ENCODE measurements around the gene TNNI3K. TPM values are rescaled to one million over a fixed set of nuclear protein-coding genes. Genes with fewer than 3 reads are reported as not detected.

The TNNI3K gene
- total and polyA plus RNA-seq, 10 of the 15 experiments (the other 5 are each of a cell fraction or from before 2014, with no cell fraction given), result 0.14 to 1.6 (median 0.44) TPM; not detected in 4

DNA sequence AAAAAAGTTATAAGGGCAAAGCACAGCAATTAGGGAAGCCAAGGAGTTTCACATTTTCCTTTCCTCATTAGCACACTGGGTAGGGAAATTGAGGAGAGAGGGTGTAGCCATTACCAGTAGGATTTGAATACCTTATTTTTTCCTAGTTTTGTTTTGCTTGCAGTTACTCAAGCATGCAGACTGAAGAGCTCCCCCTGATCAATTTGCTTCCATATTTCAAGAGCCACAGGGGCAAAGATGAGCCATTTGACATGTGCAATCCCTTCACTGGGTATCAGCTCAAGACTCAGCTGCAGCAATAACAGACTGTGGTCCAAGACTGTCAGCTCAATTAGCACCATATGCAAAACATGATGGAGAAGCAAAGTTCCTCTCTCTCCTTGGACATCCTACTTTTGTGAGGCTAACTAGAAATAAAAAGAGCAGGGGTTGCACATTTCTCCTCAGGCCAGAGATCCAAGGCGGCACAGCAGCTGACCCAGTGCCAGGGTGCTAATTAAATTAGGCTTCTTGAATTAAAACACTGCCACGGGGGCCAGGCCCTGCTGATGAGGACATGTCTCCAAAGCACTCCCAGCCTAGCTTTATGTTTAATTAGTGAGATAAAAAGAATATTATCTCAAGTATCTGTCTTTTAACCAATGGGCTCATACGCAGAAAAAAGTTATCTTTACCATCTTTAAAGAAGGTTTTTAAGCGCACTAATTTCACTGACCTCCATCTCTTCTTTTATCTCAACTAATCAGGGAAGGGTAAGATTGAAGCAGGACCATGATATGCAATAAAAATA is 314.0 kb downstream of the TNNI3K start:
- no peak overlapping the region for H3K27ac ChIP-seq (ENCODE audit: control insufficient read depth, insufficient read depth)
- H3K4me2 ChIP-seq (ENCODE audit: control insufficient read depth, insufficient read depth), result no peak overlapping the region
- ChIA-PET POLR2A (no interaction called here), CTCF (no interaction called here), SMC1A (ENCODE audit: uncharacterized antibody, unreplicated experiment) (no interaction called here), RAD21 (ENCODE audit: unreplicated experiment) (no interaction called here)
- 39% methylated on average over 4 of the region's 4 CpGs for WGBS (ENCODE audit: insufficient coverage, insufficient replicate concordance, low lambda C conversion rate, missing lambda C conversion rate)
- ATAC-seq (no peak), DNase-seq (ENCODE audit: low read depth, low spot score) (no peak), FAIRE-seq (no peak)
- H3K9ac ChIP-seq (ENCODE audit: control insufficient read depth, insufficient read depth, low read length), result no peak overlapping the region
- H3K4me1 ChIP-seq (ENCODE audit: control insufficient read depth, insufficient read depth, low read length), result no peaks in the 10 kb centered on the region
- H2AFZ ChIP-seq (ENCODE audit: control insufficient read depth, low read depth, low read length), result no peak overlapping the region
- intact Hi-C loops (cut with micrococcal nuclease; ENCODE audit: unreplicated experiment), result no loop called here
- no peaks in the 10 kb centered on the region for H3K9me3 ChIP-seq (replicated peaks; ENCODE audit: control insufficient read depth, insufficient read depth, low read length)
- no peaks in the 10 kb centered on the region for H4K20me1 ChIP-seq (ENCODE audit: control insufficient read depth, insufficient read depth)
- no peaks in the 10 kb centered on the region for H3K36me3 ChIP-seq (ENCODE audit: control insufficient read depth in 2 of 2, insufficient read depth in 2 of 2, low read length in 1 of 2)
- in situ Hi-C loops (cut with MboI), result no loop called here
- H3K27me3 ChIP-seq (replicated peaks in 1 of 2; ENCODE audit: control insufficient read depth in 2 of 2, insufficient read depth in 2 of 2, low read length in 1 of 2), result no peaks in the 10 kb centered on the region; a peak in 1 of 4 replicates
- no TSS peak for BruUV-seq (replicated peaks)
- H3K4me3 ChIP-seq, result no peak overlapping the region
- H3K79me2 ChIP-seq (ENCODE audit: control insufficient read depth, insufficient read depth, low read length), result no peaks in the 10 kb centered on the region
- TF ChIP-seq, protein P1, sequence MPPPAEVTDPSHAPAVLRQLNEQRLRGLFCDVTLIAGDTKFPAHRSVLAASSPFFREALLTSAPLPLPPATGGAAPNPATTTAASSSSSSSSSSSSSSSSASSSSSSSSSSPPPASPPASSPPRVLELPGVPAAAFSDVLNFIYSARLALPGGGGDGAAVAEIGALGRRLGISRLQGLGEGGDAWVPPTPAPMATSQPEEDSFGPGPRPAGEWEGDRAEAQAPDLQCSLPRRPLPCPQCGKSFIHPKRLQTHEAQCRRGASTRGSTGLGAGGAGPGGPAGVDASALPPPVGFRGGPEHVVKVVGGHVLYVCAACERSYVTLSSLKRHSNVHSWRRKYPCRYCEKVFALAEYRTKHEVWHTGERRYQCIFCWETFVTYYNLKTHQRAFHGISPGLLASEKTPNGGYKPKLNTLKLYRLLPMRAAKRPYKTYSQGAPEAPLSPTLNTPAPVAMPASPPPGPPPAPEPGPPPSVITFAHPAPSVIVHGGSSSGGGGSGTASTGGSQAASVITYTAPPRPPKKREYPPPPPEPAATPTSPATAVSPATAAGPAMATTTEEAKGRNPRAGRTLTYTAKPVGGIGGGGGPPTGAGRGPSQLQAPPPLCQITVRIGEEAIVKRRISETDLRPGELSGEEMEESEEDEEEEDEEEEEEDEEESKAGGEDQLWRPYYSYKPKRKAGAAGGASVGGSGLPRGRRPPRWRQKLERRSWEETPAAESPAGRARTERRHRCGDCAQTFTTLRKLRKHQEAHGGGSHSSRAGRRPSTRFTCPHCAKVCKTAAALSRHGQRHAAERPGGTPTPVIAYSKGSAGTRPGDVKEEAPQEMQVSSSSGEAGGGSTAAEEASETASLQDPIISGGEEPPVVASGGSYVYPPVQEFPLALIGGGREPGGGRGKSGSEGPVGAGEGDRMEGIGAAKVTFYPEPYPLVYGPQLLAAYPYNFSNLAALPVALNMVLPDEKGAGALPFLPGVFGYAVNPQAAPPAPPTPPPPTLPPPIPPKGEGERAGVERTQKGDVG (CRISPR knock-in tag; IDR thresholded peaks at IDR 0.05), result no peak
- TF ChIP-seq BMI1 (IDR thresholded peaks at IDR 0.05; ENCODE audit: borderline replicate concordance) (no peak), KLF5 (IDR thresholded peaks at IDR 0.05; ENCODE audit: partially characterized antibody) (no peak), SMAD1 (IDR thresholded peaks at IDR 0.05; ENCODE audit: low read depth, partially characterized antibody) (no peak), ZSCAN29 (IDR thresholded peaks at IDR 0.05) (no peak), CBX3 (IDR thresholded peaks at IDR 0.05; ENCODE audit: borderline replicate concordance, low read depth) (no peak), CHD4 (IDR thresholded peaks at IDR 0.05) (no peak)
- TF ChIP-seq, protein P2, sequence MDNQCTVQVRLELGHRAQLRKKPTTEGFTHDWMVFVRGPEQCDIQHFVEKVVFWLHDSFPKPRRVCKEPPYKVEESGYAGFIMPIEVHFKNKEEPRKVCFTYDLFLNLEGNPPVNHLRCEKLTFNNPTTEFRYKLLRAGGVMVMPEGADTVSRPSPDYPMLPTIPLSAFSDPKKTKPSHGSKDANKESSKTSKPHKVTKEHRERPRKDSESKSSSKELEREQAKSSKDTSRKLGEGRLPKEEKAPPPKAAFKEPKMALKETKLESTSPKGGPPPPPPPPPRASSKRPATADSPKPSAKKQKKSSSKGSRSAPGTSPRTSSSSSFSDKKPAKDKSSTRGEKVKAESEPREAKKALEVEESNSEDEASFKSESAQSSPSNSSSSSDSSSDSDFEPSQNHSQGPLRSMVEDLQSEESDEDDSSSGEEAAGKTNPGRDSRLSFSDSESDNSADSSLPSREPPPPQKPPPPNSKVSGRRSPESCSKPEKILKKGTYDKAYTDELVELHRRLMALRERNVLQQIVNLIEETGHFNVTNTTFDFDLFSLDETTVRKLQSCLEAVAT (IDR thresholded peaks at IDR 0.05), result no peak
- TF ChIP-seq, protein P3, sequence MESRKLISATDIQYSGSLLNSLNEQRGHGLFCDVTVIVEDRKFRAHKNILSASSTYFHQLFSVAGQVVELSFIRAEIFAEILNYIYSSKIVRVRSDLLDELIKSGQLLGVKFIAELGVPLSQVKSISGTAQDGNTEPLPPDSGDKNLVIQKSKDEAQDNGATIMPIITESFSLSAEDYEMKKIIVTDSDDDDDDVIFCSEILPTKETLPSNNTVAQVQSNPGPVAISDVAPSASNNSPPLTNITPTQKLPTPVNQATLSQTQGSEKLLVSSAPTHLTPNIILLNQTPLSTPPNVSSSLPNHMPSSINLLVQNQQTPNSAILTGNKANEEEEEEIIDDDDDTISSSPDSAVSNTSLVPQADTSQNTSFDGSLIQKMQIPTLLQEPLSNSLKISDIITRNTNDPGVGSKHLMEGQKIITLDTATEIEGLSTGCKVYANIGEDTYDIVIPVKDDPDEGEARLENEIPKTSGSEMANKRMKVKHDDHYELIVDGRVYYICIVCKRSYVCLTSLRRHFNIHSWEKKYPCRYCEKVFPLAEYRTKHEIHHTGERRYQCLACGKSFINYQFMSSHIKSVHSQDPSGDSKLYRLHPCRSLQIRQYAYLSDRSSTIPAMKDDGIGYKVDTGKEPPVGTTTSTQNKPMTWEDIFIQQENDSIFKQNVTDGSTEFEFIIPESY (IDR thresholded peaks at IDR 0.05), result no peak
- TF ChIP-seq, protein P4, sequence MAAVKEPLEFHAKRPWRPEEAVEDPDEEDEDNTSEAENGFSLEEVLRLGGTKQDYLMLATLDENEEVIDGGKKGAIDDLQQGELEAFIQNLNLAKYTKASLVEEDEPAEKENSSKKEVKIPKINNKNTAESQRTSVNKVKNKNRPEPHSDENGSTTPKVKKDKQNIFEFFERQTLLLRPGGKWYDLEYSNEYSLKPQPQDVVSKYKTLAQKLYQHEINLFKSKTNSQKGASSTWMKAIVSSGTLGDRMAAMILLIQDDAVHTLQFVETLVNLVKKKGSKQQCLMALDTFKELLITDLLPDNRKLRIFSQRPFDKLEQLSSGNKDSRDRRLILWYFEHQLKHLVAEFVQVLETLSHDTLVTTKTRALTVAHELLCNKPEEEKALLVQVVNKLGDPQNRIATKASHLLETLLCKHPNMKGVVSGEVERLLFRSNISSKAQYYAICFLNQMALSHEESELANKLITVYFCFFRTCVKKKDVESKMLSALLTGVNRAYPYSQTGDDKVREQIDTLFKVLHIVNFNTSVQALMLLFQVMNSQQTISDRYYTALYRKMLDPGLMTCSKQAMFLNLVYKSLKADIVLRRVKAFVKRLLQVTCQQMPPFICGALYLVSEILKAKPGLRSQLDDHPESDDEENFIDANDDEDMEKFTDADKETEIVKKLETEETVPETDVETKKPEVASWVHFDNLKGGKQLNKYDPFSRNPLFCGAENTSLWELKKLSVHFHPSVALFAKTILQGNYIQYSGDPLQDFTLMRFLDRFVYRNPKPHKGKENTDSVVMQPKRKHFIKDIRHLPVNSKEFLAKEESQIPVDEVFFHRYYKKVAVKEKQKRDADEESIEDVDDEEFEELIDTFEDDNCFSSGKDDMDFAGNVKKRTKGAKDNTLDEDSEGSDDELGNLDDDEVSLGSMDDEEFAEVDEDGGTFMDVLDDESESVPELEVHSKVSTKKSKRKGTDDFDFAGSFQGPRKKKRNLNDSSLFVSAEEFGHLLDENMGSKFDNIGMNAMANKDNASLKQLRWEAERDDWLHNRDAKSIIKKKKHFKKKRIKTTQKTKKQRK (IDR thresholded peaks at IDR 0.05; ENCODE audit: low read depth, low read length), result no peak
- TF ChIP-seq, protein P5, sequence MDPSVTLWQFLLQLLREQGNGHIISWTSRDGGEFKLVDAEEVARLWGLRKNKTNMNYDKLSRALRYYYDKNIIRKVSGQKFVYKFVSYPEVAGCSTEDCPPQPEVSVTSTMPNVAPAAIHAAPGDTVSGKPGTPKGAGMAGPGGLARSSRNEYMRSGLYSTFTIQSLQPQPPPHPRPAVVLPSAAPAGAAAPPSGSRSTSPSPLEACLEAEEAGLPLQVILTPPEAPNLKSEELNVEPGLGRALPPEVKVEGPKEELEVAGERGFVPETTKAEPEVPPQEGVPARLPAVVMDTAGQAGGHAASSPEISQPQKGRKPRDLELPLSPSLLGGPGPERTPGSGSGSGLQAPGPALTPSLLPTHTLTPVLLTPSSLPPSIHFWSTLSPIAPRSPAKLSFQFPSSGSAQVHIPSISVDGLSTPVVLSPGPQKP (IDR thresholded peaks at IDR 0.05; ENCODE audit: low read depth, low read length), result no peak

All from GM12878 (cell line).